ENCODE measurements around the gene NRM. TPM values are rescaled to one million over a fixed set of nuclear protein-coding genes. Genes with fewer than 3 reads are reported as not detected.

NRM gene
- total and polyA plus RNA-seq, 3 donors from 2014 or later: 9.5 to 26.6 (median 10.5) TPM

- Histone ChIP-seq H3K4me1 (no peaks in the 10 kb centered on the region), H3K27me3 (no peaks in the 10 kb centered on the region), H3K9me3 (no peaks in the 10 kb centered on the region), H3K36me3 (ENCODE audit: low read depth, missing control alignments) (no peaks in the 10 kb centered on the region), H3K4me3 (no peak overlapping the region), H3K27ac (no peak overlapping the region)
- WGBS, 2 donors: 96 to 97% methylated on average over 2 of the region's 2 CpGs
- DNase-seq: no peak
- intact Hi-C loops (cut with DNase I; ENCODE audit: low total_unique reads): no loop called here
- TF ChIP-seq CTCF (IDR thresholded peaks at IDR 0.05): no peak
- TF ChIP-seq POLR2A (IDR thresholded peaks at IDR 0.05): no peak
Observed at GRCh38 chr6:30709101-30709868, 18.5 kb upstream of the NRM start.

GRCh38 chr6:30707281-30707850, 16.6 kb upstream of the NRM start:
- TF ChIP-seq CTCF (IDR thresholded peaks at IDR 0.05) (no peak), POLR2A (IDR thresholded peaks at IDR 0.05) (no peak)
- Histone ChIP-seq H3K9me3 (no peaks in the 10 kb centered on the region), H3K36me3 (ENCODE audit: low read depth, missing control alignments) (no peaks in the 10 kb centered on the region), H3K4me1 (no peaks in the 10 kb centered on the region), H3K4me3 (no peak overlapping the region), H3K27ac (no peak overlapping the region), H3K27me3 (no peaks in the 10 kb centered on the region)
- intact Hi-C loops (cut with DNase I; ENCODE audit: low total_unique reads): no loop called here
- DNase-seq: no peak
- 89 to 90% methylated on average over 5 to 6 of the region's 6 CpGs for WGBS, 2 donors

DNA sequence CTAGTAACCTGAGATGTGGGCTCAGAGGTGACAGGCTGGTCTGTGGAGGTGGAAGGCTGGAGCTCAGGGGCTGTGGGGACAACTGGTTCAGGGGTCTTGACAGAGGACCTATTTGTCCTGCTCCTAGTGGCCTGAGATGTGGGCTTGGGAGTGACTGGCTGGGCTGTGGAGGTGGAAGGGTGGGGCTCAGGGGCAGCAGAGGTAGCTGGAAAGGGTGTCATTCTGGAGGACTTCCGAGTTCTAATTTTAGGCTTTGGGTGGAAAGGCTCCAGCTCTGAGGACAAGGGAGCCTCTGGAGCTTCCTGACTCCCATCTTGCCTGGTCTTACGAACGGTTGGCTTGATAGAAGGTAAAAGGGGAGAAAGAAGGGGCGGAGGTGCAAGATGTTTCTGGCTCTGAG, 14.8 kb upstream of the NRM start:
- Histone ChIP-seq H3K27me3 (no peaks in the 10 kb centered on the region), H3K9me3 (no peaks in the 10 kb centered on the region), H3K4me3 (no peak overlapping the region), H3K27ac (no peak overlapping the region), H3K4me1 (no peaks in the 10 kb centered on the region), H3K36me3 (ENCODE audit: low read depth, missing control alignments) (no peaks in the 10 kb centered on the region)
- DNase-seq: no peak
- WGBS, 2 donors: 79 to 87% methylated on average over 4 of the region's 4 CpGs
- TF ChIP-seq POLR2A (IDR thresholded peaks at IDR 0.05) (no peak), CTCF (IDR thresholded peaks at IDR 0.05) (no peak)
- intact Hi-C loops (cut with DNase I; ENCODE audit: low total_unique reads): no loop called here

DNA sequence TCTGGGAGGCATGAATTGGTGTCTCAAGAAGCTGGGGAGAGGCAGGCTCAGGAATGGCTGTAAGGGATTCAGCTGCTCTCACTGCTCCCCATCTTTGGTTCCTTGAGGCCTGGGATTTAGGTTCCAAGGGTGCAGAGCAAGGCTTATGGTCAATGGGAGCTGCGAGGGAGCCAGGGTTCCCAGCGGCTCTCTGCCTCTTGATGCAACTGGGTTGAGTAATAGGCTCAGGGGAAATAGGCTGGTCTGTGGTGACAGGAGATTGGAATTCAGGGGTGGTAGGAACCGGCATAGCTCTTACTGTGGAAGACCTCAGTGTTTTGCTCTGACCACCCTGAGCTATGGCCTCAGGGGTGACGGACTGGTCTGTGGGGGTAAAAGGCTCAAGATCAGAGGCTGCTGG, 13.0 kb upstream of the NRM start:
- intact Hi-C loops (cut with DNase I; ENCODE audit: low total_unique reads): no loop called here
- Histone ChIP-seq H3K27ac (no peak overlapping the region), H3K27me3 (no peaks in the 10 kb centered on the region), H3K36me3 (ENCODE audit: low read depth, missing control alignments) (no peaks in the 10 kb centered on the region), H3K4me3 (no peak overlapping the region), H3K9me3 (no peaks in the 10 kb centered on the region), H3K4me1 (no peaks in the 10 kb centered on the region)
- DNase-seq: no peak
- no peak for TF ChIP-seq CTCF (IDR thresholded peaks at IDR 0.05)
- TF ChIP-seq POLR2A (IDR thresholded peaks at IDR 0.05): no peak
- WGBS, 2 donors: 96 to 100% methylated on average over 4 of the region's 4 CpGs

- Histone ChIP-seq H3K27ac (no peak overlapping the region), H3K4me1 (no peaks in the 10 kb centered on the region), H3K4me3 (no peak overlapping the region), H3K27me3 (no peaks in the 10 kb centered on the region), H3K9me3 (no peaks in the 10 kb centered on the region), H3K36me3 (ENCODE audit: low read depth, missing control alignments) (no peaks in the 10 kb centered on the region)
- 95% methylated on average over 6 to 10 of the region's 10 CpGs for WGBS, 2 donors
- TF ChIP-seq CTCF (IDR thresholded peaks at IDR 0.05): no peak
- no peak for TF ChIP-seq POLR2A (IDR thresholded peaks at IDR 0.05)
- intact Hi-C loops (cut with DNase I; ENCODE audit: low total_unique reads): no loop called here
- DNase-seq: no peak
Observed at GRCh38 chr6:30703011-30703410, 12.2 kb upstream of the NRM start.
